Endothelial cell of umbilical vein (primary cell): ENCODE results near the gene PRDM16. TPM values are rescaled to one million over a fixed set of nuclear protein-coding genes. Genes with fewer than 3 reads are reported as not detected.

Experiments
- BruUV-seq: library from RNA; stranded (reverse); fragments of 400-500 nt; replicated peaks from 2 replicates; lab custom pipeline; 2021; lab: Mats Ljungman, UMichigan
- CTCF ChIA-PET: fragments of 300-600, 350-600 bp; sonication (Branson Sonifier 250); formaldehyde crosslinking; loops from one replicate; lab custom pipeline; 2021; ENCODE audit warnings: antibody characterized with exemption, inconsistent platforms; lab: Charles Lee
- POLR2A ChIA-PET: fragments of 300-600, 350-600 bp; sonication (Branson Sonifier 250); formaldehyde crosslinking; loops from one replicate; lab custom pipeline; 2021; ENCODE audit warnings: antibody characterized with exemption, inconsistent platforms; lab: Charles Lee
- DNase-seq: peaks from one replicate; pipeline ENCODE4 v3.0.0-alpha.2; 2011; ENCODE audit warnings: low read depth, low spot score
- FAIRE-seq: peaks from 2 replicates; lab custom pipeline; 2011; peaks lifted over from hg19 to GRCh38; lab: Jason Lieb, UNC
- H2AFZ ChIP-seq: 2 replicates; pipeline ENCODE4 v1.6.0; 2012; ENCODE audit warnings: low read depth, low read length, control low read depth, inconsistent platforms
- H3K27ac ChIP-seq: 2 replicates; pipeline ENCODE4 v1.5.1; 2011; ENCODE audit warnings: low read depth, mild to moderate bottlenecking, control low read depth, low read length, moderate library complexity; ENCODE audit not compliant: insufficient read depth
- H3K27me3 ChIP-seq, 2 experiments: 2 replicates each; pipeline versions ENCODE4 v1.6.0 to v1.6.1; 2011; ENCODE audit warnings: low read length in 2 of 2, mixed read lengths in 1 of 2; ENCODE audit not compliant: control insufficient read depth in 2 of 2, insufficient read depth in 2 of 2
- H3K36me3 ChIP-seq, 2 experiments: 2 replicates in 1 of 2; 3 replicates in 1 of 2; pipeline ENCODE4 v1.5.1; 2011; ENCODE audit warnings: low read length in 2 of 2, mild to moderate bottlenecking in 1 of 2, moderate library complexity in 1 of 2; ENCODE audit not compliant: control insufficient read depth in 2 of 2, insufficient read depth in 2 of 2; ENCODE audit errors: extremely low read depth in 1 of 2
- H3K4me1 ChIP-seq: 3 replicates; pipeline ENCODE4 v1.5.1; 2011; ENCODE audit warnings: mild to moderate bottlenecking, low read length; ENCODE audit not compliant: control insufficient read depth, insufficient read depth; ENCODE audit errors: extremely low read depth
- H3K4me2 ChIP-seq: 2 replicates; pipeline ENCODE4 v1.6.1; 2011; ENCODE audit warnings: low read length, control low read depth, mixed read lengths; ENCODE audit not compliant: insufficient read depth
- H3K4me3 ChIP-seq, 3 experiments: fragments of 200-600 bp in 1 of 3; sonication (generic), shearing (Covaris generic) in 1 of 3; replicated peaks in 1 of 3; 2 replicates each; pipeline ENCODE4 v1.5.1; 2011 to 2016; ENCODE audit warnings: control low read depth in 3 of 3, low read length in 3 of 3, mild to moderate bottlenecking in 2 of 3, inconsistent platforms in 1 of 3, low read depth in 1 of 3, moderate library complexity in 1 of 3; ENCODE audit not compliant: insufficient read depth in 1 of 3
- H3K79me2 ChIP-seq: 2 replicates; pipeline ENCODE4 v1.6.0; 2012; ENCODE audit warnings: low read length, inconsistent platforms; ENCODE audit not compliant: control insufficient read depth, insufficient read depth
- H3K9ac ChIP-seq: replicated peaks from 2 replicates; pipeline ENCODE3; 2011; ENCODE audit warnings: low read length, control low read depth; ENCODE audit not compliant: insufficient read depth; ENCODE audit errors: extremely low read depth
- H3K9me1 ChIP-seq: replicated peaks from 3 replicates; pipeline ENCODE4 v1.6.0; 2011; ENCODE audit warnings: mild to moderate bottlenecking, low read length; ENCODE audit not compliant: control insufficient read depth, insufficient read depth; ENCODE audit errors: extremely low read depth
- H3K9me3 ChIP-seq: replicated peaks from 2 replicates; pipeline ENCODE4 v1.5.1; 2012; ENCODE audit warnings: low read length, inconsistent platforms; ENCODE audit not compliant: control insufficient read depth, insufficient read depth
- H4K20me1 ChIP-seq: replicated peaks from 2 replicates; pipeline ENCODE3; 2011; ENCODE audit warnings: mild to moderate bottlenecking, low read length; ENCODE audit not compliant: control insufficient read depth, insufficient read depth; ENCODE audit errors: extremely low read depth
- CTCF ChIP-seq, 2 donors: IDR thresholded peaks; 1 replicate in 1 of 2; 2 replicates in 1 of 2; pipeline ENCODE4 v1.5.1; 2011; ENCODE audit warnings: low read length in 2 of 2, mild to moderate bottlenecking in 2 of 2, moderate library complexity in 2 of 2, control low read depth in 1 of 2, inconsistent platforms in 1 of 2, low read depth in 1 of 2; ENCODE audit not compliant: insufficient read depth in 1 of 2; ENCODE audit errors: extremely low read depth in 1 of 2
- EZH2 ChIP-seq: IDR thresholded peaks from 2 replicates; pipeline ENCODE4 v1.6.1; 2012; ENCODE audit warnings: borderline replicate concordance, low read depth, mild to moderate bottlenecking, moderate library complexity, low read length, inconsistent platforms; ENCODE audit not compliant: severe bottlenecking
- FOS ChIP-seq: IDR thresholded peaks from 2 replicates; pipeline ENCODE4 v1.6.1; 2011; ENCODE audit warnings: mild to moderate bottlenecking, low read length, moderate library complexity, borderline replicate concordance; ENCODE audit not compliant: insufficient read depth
- GATA2 ChIP-seq: IDR thresholded peaks from 2 replicates; pipeline ENCODE4 v1.7.0; 2011; ENCODE audit warnings: low read depth, mild to moderate bottlenecking, moderate library complexity, mixed read lengths, low read length; ENCODE audit not compliant: insufficient read length, insufficient read depth
- POLR2A ChIP-seq: IDR thresholded peaks from 2 replicates; pipeline ENCODE4 v1.6.1; 2012; ENCODE audit warnings: low read depth, mild to moderate bottlenecking, control low read depth, low read length
- POLR2AphosphoS5 ChIP-seq: IDR thresholded peaks from 2 replicates; pipeline ENCODE4 v1.6.1; 2012; ENCODE audit warnings: low read depth, mild to moderate bottlenecking, control low read depth, low read length, moderate library complexity; ENCODE audit not compliant: insufficient read depth
- dilution Hi-C: fragments of 300-500 bp; cut with MboI; formaldehyde crosslinking; loops from one replicate; pipeline ENCODE4 v1.15.0; 2019; ENCODE audit warnings: low sequenced_read_pairs; ENCODE audit not compliant: extremely low pct_ligation_motif_present
- intact Hi-C: fragments of 100-400 bp; cut with micrococcal nuclease; formaldehyde crosslinking; loops from one replicate; pipeline ENCODE4 v1.10.0; 2022
- polyA plus RNA-seq, 4 experiments: library from polyadenylated mRNA; depleted of rRNA in 3 of 4; stranded (reverse) in 3 of 4; unstranded in 1 of 4; fragments of >200 nt; gene quantifications; 2 replicates each; pipeline versions ENCODE4 v1.2.1 to v1.2.3, GENCODE V29; 2011 to 2012; ENCODE audit warnings: missing spikeins in 1 of 4
- total RNA-seq: library from RNA; stranded (reverse); gene quantifications from 2 replicates; pipeline ENCODE4 v1.2.3, GENCODE V29; 2021

The PRDM16 gene
- total and polyA plus RNA-seq, 2 donors (not counting 3 experiments of a cell fraction or from before 2014, with no cell fraction given) = not detected

GRCh38 chr1:3174487-3175247 lies 105.7 kb downstream of the PRDM16 start:
- H3K4me3 ChIP-seq = no peak overlapping the region
- no peaks in the 10 kb centered on the region for H3K9me1 ChIP-seq
- TF ChIP-seq EZH2 = no peak
- no peak for TF ChIP-seq POLR2A
- no peak for TF ChIP-seq POLR2AphosphoS5
- TF ChIP-seq GATA2 = no peak
- TF ChIP-seq FOS = no peak
- no peak for TF ChIP-seq CTCF (IDR thresholded peaks at IDR 0.05; ENCODE audit: extremely low read depth in 1 of 2, insufficient read depth in 1 of 2, low read depth in 1 of 2, low read length in 2 of 2)
- no peaks in the 10 kb centered on the region for H4K20me1 ChIP-seq
- H3K4me2 ChIP-seq = no peak overlapping the region
- ChIA-PET POLR2A (no interaction called here), CTCF (no interaction called here)
- no peak overlapping the region for H3K9ac ChIP-seq
- H3K4me1 ChIP-seq = no peaks in the 10 kb centered on the region
- DNase-seq (no peak), FAIRE-seq (no peak)
- no peaks in the 10 kb centered on the region for H3K27me3 ChIP-seq
- BruUV-seq = no TSS peak
- no peaks in the 10 kb centered on the region for H3K9me3 ChIP-seq
- dilution Hi-C loops (no loop called here), intact Hi-C loops (no loop called here)
- H3K79me2 ChIP-seq = no peaks in the 10 kb centered on the region
- no peak overlapping the region for H2AFZ ChIP-seq
- H3K36me3 ChIP-seq = no peaks in the 10 kb centered on the region
- H3K27ac ChIP-seq = no peak overlapping the region
